Motor neuron (in vitro differentiated cells): ENCODE data around the gene CCDC12. TPM values are rescaled to one million over a fixed set of nuclear protein-coding genes. Genes with fewer than 3 reads are reported as not detected.

Experiments used
- ATAC-seq, 8 experiments: fragments of 200-7000 bp; cut with Tn5 transposase; replicated peaks in 6 of 8; 2 replicates each; pipeline ENCODE4 v1.8.0; 2021; ENCODE audit warnings: mild to moderate bottlenecking in 8 of 8, moderate library complexity in 8 of 8
- H3K27ac ChIP-seq, 2 donors: fragments of 250-450 bp; sonication (Bioruptor Pico); 2 replicates each; pipeline ENCODE4 v1.9.0; 2021; ENCODE audit warnings: antibody characterized with exemption in 2 of 2, mild to moderate bottlenecking in 2 of 2, moderate library complexity in 1 of 2
- H3K4me1 ChIP-seq, 2 donors: fragments of 250-450 bp; sonication (Bioruptor Pico); replicated peaks in 1 of 2; 2 replicates each; pipeline ENCODE4 v1.6.1; 2021; ENCODE audit warnings: antibody characterized with exemption in 2 of 2, mild to moderate bottlenecking in 2 of 2, moderate library complexity in 1 of 2
- H3K4me3 ChIP-seq, 5 donors: fragments of 250-450 bp; sonication (Bioruptor Pico); 2 replicates each; pipeline ENCODE4 v1.9.0; 2021; ENCODE audit warnings: antibody characterized with exemption in 5 of 5, mild to moderate bottlenecking in 5 of 5, moderate library complexity in 4 of 5
- WGBS, 10 experiments: fragments of 450-650 bp; shearing (Covaris generic); methylation state at CpG; one replicate each; pipeline ENCODE4 v1.0.0; 2022; 5-methylcytosine and 5-hydroxymethylcytosine counted together
- in situ Hi-C, 9 experiments: fragments of 400-800 bp; cut with MboI; loops; one replicate each; pipeline ENCODE4 v1.15.0; 2021; ENCODE audit warnings: low sequenced_read_pairs in 9 of 9, low pct_unique_long_range_greater_than_20kb in 2 of 9; ENCODE audit not compliant: unreplicated experiment in 9 of 9
- total RNA-seq, 8 experiments: library from RNA; unstranded; fragments of 300-600 nt; gene quantifications; 2 replicates each; pipeline versions ENCODE4 v1.2.3 to v1.2.4, GENCODE V29; 2022

CCDC12 gene
- total RNA-seq, 8 experiments from 2014 or later, result 47.1 to 65.4 (median 53.0) TPM

- ATAC-seq, result no peak
- in situ Hi-C loops, result no loop called here
Measured at GRCh38 chr3:47012342-47013230, 36.0 kb upstream of the CCDC12 start.

GRCh38 chr3:47011371-47011770 lies 34.8 kb upstream of the CCDC12 start:
- Histone ChIP-seq H3K4me3 (no peak overlapping the region), H3K4me1 (peaks cover 7% of the 10 kb centered on the region in 2 donors), H3K27ac (no peak overlapping the region)
- 80 to 100% (median 89%) methylated on average over 1 to 4 of the region's 6 CpGs; no CpG with 5 or more reads in 6 of the 10 experiments for WGBS, 10 experiments
- in situ Hi-C loops, result no loop called here
- ATAC-seq, result no peak

More at GRCh38 chr3:47012342-47013230, 36.0 kb upstream of the CCDC12 start:
- Histone ChIP-seq H3K27ac (no peak overlapping the region), H3K4me3 (no peak overlapping the region), H3K4me1 (peaks cover 7% of the 10 kb centered on the region in 2 donors)
- WGBS, 10 experiments, result 90 to 100% (median 95%) methylated on average over 1 to 2 of the region's 10 CpGs; no CpG with 5 or more reads in 6 of the 10 experiments

- ATAC-seq, result no peak
- Histone ChIP-seq H3K4me1 (peaks cover 7% of the 10 kb centered on the region in 2 donors), H3K4me3 (no peak overlapping the region), H3K27ac (no peak overlapping the region)
- WGBS, 10 experiments, result 50 to 100% (median 96%) methylated on average over 1 to 4 of the region's 5 CpGs; no CpG with 5 or more reads in 6 of the 10 experiments
- in situ Hi-C loops, result no loop called here
Measured at GRCh38 chr3:47010910-47011309, 34.4 kb upstream of the CCDC12 start.

- peak overlapping the region in 1 of 2 donors; percentile 71 for H3K27ac ChIP-seq
Measured at GRCh38 chr3:47010111-47010712, 33.7 kb upstream of the CCDC12 start.

GRCh38 chr3:47009225-47010110 lies 32.9 kb upstream of the CCDC12 start:
- peak; percentile 91 to 96 (median 93) for ATAC-seq

More at GRCh38 chr3:47010111-47010712, 33.7 kb upstream of the CCDC12 start:
- 40 to 100% (median 93%) methylated on average over 1 to 5 of the region's 23 CpGs; no CpG with 5 or more reads in 6 of the 10 experiments for WGBS, 10 experiments
- Histone ChIP-seq H3K4me3 (peak overlapping the region in 3 of 5 donors; percentile 31 to 45 (median 38)), H3K4me1 (peaks cover 7% of the 10 kb centered on the region in 2 donors)
- in situ Hi-C loops, result no loop called here
- ATAC-seq, result no peak

GRCh38 chr3:47008851-47009224 lies 32.3 kb upstream of the CCDC12 start:
- 19 to 55% methylated on average over 2 to 5 of the region's 23 CpGs; no CpG with 5 or more reads in 8 of the 10 experiments for WGBS, 10 experiments
- H3K4me1 ChIP-seq, result peaks cover 7% of the 10 kb centered on the region in 2 donors
- ATAC-seq, result no peak
- no peak overlapping the region for H3K27ac ChIP-seq
- in situ Hi-C loops, result no loop called here
- peak overlapping the region; percentile 30 to 45 (median 32) for H3K4me3 ChIP-seq

More at GRCh38 chr3:47009225-47010110, 32.9 kb upstream of the CCDC12 start:
- peak overlapping the region; percentile 40 to 71 for H3K27ac ChIP-seq
- 0 to 31% (median 25%) methylated on average over 4 to 8 of the region's 85 CpGs; no CpG with 5 or more reads in 7 of the 10 experiments for WGBS, 10 experiments
- H3K4me3 ChIP-seq, result peak overlapping the region; percentile 30 to 45 (median 32)
- peaks cover 7% of the 10 kb centered on the region in 2 donors for H3K4me1 ChIP-seq
- in situ Hi-C loops, result no loop called here

- in situ Hi-C loops, result no loop called here
- H3K27ac ChIP-seq, result no peak overlapping the region
- 80 to 100% (median 82%) methylated on average over 1 to 5 of the region's 13 CpGs; no CpG with 5 or more reads in 5 of the 10 experiments for WGBS, 10 experiments
- peaks cover 7% of the 10 kb centered on the region in 2 donors for H3K4me1 ChIP-seq
- no peak for ATAC-seq
- H3K4me3 ChIP-seq, result peak overlapping the region in 1 of 5 donors; percentile 45
Measured at GRCh38 chr3:47008234-47008796, 31.8 kb upstream of the CCDC12 start.

- in situ Hi-C loops, result no loop called here
- 100% methylated on average over 1 of the region's 16 CpGs; no CpG with 5 or more reads in 9 of the 10 experiments for WGBS, 10 experiments
Measured at GRCh38 chr3:47007482-47008233, 31.1 kb upstream of the CCDC12 start.

GRCh38 chr3:47007001-47007400 lies 30.5 kb upstream of the CCDC12 start:
- WGBS, 10 experiments, result 40 to 80% methylated on average over 1 of the region's 3 CpGs; no CpG with 5 or more reads in 8 of the 10 experiments
- no peak for ATAC-seq
- Histone ChIP-seq H3K4me1 (peaks cover 7% of the 10 kb centered on the region in 2 donors), H3K27ac (no peak overlapping the region), H3K4me3 (no peak overlapping the region)
- in situ Hi-C loops, result no loop called here

More at GRCh38 chr3:47007482-47008233, 31.1 kb upstream of the CCDC12 start:
- no peak overlapping the region for H3K4me3 ChIP-seq
- ATAC-seq, result no peak
- peaks cover 7% of the 10 kb centered on the region in 2 donors for H3K4me1 ChIP-seq
- H3K27ac ChIP-seq, result no peak overlapping the region

GRCh38 chr3:47006145-47006651 lies 29.7 kb upstream of the CCDC12 start:
- H3K4me3 ChIP-seq, result no peak overlapping the region
- H3K27ac ChIP-seq, result no peak overlapping the region
- 70 to 100% (median 87%) methylated on average over 1 to 7 of the region's 9 CpGs; no CpG with 5 or more reads in 3 of the 10 experiments for WGBS, 10 experiments
- peaks cover 7% of the 10 kb centered on the region in 2 donors for H3K4me1 ChIP-seq
- no peak for ATAC-seq
- in situ Hi-C loops, result no loop called here
